Measurements from ENCODE around the gene NANS.
"Not testable (repeated sequence)": the region's sequence is repeated elsewhere in the genome, so short reads cannot be mapped to it uniquely, and the experiment has no call there.

NANS gene

DNA sequence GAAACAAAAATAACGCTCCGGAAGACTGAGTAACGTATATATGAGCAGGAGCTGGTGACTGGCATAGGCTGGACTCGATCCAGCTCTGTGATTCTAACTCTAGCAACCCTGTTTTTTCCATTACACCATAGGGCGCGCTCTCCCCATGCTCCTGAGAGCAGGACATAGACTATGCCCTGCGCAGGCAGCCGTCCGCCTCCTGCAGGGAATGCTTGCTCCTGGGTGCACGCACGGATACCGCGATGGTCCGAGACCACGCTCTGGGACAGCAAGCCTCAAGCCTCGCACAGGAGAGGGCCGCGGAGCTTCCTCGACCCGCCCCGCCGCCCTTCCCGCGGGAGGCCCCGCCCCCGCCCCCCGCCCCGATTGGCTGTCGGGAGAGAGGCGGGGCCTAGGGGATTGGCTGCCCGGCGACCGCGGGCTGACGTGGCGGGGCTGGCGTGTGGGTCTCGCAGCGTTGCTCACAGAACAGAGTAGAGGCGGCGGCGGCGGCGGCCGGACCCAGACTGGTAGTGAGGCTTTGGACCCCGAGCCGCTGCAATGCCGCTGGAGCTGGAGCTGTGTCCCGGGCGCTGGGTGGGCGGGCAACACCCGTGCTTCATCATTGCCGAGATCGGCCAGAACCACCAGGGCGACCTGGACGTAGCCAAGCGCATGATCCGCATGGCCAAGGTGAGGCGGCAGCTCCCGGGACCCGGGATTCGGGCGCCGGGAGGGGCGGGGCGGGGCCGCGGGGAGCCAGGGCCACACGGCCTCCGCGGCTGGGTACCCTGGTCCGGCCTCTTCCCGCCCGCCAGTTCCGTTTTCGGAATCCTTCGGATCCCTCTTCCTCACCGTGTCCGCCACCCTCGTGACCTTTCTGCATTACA is at the start of gene NANS:
NANS (plus strand) TSS at position 464 of the 869 bp plus-strand sequence; CDS start at position 541, 77 bp downstream.
- DNase-seq = peak; percentile 90

GRCh38 chr9:98007251-98007928 is 49.1 kb upstream of the NANS start:
- peak; percentile 10 for DNase-seq

GRCh38 chr9:98008764-98009163 is 47.8 kb upstream of the NANS start:
- peak; percentile 1 for DNase-seq

- no peak for DNase-seq
These were observed 47.1 kb upstream of the NANS start for GRCh38 chr9:98009437-98009836.

- DNase-seq = peak; percentile 1
These were observed 46.6 kb upstream of the NANS start for GRCh38 chr9:98009936-98010335.

GRCh38 chr9:98010445-98010844 is 46.1 kb upstream of the NANS start:
- peak; percentile 1 for DNase-seq

GRCh38 chr9:98011122-98011521 is 45.4 kb upstream of the NANS start:
- no peak for DNase-seq

DNA sequence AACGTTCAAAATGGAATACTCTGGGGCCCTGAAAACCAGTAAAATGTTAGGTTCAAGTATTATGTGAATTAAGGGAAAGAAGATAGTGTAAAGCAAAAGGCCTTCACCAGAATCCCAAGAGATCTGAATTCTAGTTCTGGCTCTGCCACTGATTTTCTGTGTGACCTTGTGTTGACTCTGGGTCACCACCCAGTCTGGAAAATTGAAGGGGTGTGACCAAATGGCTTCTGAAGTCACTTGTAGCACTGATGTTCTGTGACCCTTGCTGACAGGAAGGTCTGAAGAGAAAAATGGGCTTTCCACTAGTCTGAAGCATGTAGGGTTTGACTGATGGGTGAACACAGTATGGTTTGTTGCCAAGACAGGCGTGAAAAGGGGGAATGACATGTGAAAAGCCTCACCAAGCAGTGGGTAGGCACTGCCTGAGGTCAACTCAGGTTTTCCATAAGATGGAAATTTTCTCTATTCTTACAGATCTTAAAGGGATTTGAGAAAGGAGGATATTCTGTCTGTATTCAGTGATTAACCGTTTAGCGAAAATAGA is 40.3 kb upstream of the NANS start:
- no peak for DNase-seq

- no peak for DNase-seq
These were observed 39.2 kb upstream of the NANS start for GRCh38 chr9:98017306-98017705.

DNA sequence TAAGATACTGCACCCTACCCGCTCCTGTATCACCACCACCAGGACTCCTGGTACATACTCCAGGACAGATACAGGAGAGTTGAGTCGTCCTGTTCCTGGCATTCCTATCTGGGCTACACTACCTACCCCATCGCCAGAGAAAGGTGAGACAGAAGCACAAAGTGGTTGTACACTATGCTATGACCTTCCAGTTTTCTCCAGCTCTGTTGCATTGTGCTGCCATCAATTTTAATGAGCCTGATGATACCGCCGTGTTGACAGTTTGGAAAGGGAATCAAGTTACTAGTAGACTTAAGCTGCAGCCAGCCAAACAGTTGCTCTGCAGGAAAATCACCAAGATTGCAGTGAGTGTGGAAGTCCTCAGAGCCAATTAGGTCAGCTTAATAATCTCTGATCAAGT is 38.2 kb upstream of the NANS start:
- no peak for DNase-seq

- DNase-seq = no peak
These were observed 37.4 kb upstream of the NANS start for GRCh38 chr9:98019098-98019497.

GRCh38 chr9:98019869-98020268 is 36.7 kb upstream of the NANS start:
- DNase-seq = not testable (repeated sequence)

DNA sequence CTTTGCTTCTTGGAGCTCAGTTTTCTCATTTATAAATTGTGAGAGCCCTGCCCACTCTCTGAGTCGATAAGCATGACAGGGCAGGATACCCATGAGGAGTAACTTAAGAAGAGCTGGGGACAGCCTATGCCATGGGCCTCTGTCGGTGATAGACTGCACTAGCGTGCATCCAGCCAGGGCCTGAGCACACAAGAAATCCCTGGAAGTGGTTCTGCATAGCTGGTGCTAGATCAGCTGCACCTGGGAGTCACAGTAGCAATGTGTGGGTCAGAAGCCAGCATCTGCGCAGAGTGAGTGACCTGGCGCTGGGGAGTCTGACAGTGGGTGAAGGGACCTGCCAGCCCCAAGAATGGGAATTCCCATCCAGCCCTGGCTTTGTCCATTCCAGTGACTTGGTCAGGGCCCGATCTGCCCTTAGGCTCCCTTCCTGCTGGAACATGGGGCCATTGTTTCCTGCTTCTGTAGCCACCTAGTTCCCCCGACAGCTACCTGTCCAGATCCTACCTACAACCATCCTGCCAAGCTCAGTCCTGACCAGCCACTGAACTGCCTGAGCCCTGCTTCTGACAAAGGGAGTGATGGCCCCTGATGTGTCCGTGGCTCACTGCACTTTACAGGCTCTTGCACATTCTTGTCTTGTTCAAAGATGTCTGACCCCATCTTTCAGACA is 35.9 kb upstream of the NANS start:
- DNase-seq = no peak

DNA sequence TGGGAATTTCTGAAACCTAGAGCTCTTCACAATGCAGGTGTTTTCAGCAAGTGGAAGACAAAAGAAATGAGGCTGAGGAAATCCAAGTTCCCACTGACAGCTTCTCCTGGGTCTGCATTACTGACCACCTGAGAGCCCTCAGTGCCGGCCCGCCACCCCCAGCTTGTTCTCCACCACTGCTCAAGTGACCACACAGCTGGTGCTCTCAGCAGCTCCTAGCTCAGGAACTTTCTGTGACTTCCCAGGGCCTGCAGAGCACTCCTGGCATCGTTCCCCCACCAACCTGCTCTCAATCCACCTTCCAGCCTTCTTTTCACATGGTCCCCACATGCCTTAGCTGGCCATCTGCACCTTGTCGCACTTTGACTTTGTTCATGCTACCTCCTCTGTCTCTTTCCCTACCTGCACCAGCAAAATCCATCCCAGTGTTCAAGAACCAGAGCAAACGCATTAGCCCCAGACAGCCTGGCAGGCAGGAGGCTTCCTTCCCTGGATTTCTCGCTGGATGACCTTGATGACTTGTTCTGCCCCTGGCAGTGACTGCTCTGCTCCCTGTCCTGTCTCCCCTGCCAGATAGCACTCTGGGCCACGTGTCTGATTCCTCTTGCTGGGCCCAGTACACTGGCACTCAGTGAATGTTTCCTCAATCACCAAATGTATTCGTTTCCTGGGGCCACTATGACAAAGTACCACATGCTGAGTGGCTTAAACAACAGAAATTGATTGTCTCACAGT is 35.1 kb upstream of the NANS start:
- no peak for DNase-seq

DNA sequence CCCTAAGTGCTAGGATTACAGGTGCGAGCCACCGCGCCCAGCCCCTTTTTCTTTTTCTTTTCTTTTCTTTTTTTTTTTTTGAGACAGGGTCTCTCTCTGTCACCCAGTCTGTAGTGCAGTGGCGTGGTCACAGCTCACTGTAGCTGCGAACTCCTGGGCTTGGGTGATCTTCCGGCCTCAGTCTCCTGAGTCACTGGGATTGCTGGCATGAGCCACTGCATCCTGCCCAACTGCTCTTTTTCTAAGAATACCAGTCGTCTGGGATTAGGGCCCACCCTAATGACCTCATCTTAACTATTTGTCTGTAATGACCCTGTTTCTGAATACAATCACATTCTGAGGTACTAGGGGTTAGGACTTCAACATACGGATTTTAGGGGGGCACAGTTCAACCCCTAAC is 34.1 kb upstream of the NANS start:
- no peak for DNase-seq

GRCh38 chr9:98024702-98025101 is 31.8 kb upstream of the NANS start:
- no peak for DNase-seq

- no peak for DNase-seq
These were observed 25.4 kb upstream of the NANS start for GRCh38 chr9:98031169-98031568.

GRCh38 chr9:98031935-98032334 is 24.6 kb upstream of the NANS start:
- no peak for DNase-seq

DNA sequence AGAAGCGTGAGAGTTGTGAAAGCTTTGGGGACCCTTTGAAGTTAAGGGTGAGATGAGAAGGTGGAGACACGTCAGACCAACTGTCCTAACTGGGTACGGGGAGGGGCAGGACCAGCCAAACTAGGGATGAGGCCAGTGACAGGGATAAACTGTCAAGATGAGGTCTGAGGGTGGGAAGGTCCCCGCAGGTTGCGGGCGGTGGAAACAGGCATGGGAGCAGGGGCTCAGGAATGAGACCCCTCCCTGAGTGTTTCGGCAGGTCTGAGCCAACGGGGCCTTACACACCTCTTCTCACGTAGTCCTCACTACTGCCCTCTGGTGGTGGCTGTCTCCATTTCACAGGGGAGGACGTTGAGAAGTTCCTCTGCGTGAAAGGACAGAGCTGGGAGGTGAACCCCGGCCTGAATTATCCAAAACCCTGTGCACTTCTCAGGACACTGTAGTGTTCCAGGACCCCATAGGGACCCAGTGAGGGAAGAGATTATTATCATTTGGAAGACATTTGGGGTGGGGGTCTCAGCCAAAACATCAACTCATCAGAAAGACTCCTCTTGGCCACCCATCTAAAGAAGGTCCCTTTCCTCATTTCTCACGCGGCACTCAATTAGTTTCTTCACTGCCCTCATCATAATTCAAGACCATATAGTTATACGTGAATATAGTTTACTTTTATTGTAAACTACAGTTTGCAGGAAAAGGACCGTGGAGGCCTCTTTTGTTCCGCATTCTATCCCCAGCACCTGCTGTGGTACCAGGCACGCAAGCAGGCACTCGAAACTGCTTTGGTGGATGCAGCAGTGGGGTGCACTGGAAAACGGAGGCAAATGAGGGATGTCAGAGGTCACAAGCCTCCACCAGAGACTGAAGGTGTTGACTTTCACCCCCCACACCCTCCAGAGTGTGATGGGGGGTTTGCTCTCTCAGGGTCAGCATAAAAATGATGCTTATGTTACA is 21.7 kb upstream of the NANS start:
- DNase-seq = peak; percentile 90

DNA sequence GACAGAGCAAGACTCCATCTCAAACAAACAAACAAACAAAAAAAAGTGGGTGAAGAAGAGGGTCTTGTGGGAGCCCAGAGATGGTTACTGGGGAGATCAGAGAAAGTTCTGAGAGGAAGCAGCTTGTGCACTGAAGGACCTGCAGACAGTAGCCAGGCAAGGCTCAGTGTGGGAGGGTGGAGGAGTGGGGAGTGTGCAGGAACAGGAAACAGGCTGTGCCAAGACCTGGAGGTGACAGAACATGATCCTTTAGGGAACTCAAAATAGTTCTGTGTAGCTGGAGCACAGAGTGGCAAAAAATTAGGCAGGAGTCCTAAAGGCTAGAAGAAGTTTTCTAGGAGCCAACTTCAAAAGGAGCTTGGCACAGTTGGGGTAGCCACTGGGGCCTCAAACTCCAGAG is 19.2 kb upstream of the NANS start:
- DNase-seq = no peak

DNA sequence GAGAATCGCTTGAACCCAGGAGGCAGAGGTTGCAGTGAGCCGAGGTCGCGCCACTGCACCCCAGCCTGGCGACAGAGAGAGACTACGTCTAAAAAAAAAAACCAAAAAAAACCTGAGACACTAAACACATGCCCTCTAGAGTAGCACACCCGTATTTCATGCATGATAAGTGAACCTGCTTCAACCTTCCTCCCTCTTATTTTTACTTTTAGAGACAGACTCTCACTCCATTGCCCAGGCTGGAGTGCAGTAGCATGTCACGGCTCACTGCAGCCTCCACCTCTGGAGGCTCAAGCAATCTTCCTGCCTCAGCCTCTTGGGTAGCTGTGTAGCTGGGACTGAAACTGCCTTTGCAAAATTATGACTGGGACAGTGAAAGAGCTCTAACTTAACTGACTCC is 17.6 kb upstream of the NANS start:
- DNase-seq = no peak

- no peak for DNase-seq
These were observed 16.9 kb upstream of the NANS start for GRCh38 chr9:98039607-98040017.
